ENCODE results near the gene C10orf71.

C10orf71 gene

GRCh38 chr10:49282879-49283341, 16.1 kb upstream of the C10orf71 start:
- Histone ChIP-seq H3K9me3 (replicated peaks; ENCODE audit: insufficient read depth, low read length) (no peaks in the 10 kb centered on the region), H3K9me2 (replicated peaks; ENCODE audit: insufficient read depth, low read length) (no peaks in the 10 kb centered on the region), H3K4me1 (ENCODE audit: low read length) (peaks cover 7% of the 10 kb centered on the region), H3K27ac (ENCODE audit: low read length) (no peak overlapping the region), H2AFZ (ENCODE audit: low read length) (no peak overlapping the region), H3K4me3 (ENCODE audit: low read length) (no peak overlapping the region), H3K27me3 (replicated peaks; ENCODE audit: insufficient read depth, low read length) (no peaks in the 10 kb centered on the region), H3K9ac (ENCODE audit: low read length) (no peak overlapping the region), H3K79me2 (ENCODE audit: low read length) (no peaks in the 10 kb centered on the region), H4K20me1 (ENCODE audit: insufficient read depth, low read length) (no peaks in the 10 kb centered on the region), H3K4me2 (ENCODE audit: low read depth, low read length) (no peak overlapping the region), H3K36me3 (replicated peaks; ENCODE audit: insufficient read depth, low read length) (no peaks in the 10 kb centered on the region), H3F3A (ENCODE audit: insufficient read depth, low read length) (peaks cover 10% of the 10 kb centered on the region; the same call in 1 of the 2 replicates)
- TF ChIP-seq EZH2phosphoT487 (IDR thresholded peaks at IDR 0.05; ENCODE audit: low read length) (no peak), EZH2 (optimal IDR thresholded peaks at IDR 0.05; ENCODE audit: low read depth, low read length) (no peak), CTCF (IDR thresholded peaks at IDR 0.05; ENCODE audit: low read length) (no peak)
- DNase-seq: no peak

GRCh38 chr10:49283491-49283890, 15.5 kb upstream of the C10orf71 start:
- Histone ChIP-seq H3K4me3 (ENCODE audit: low read length) (no peak overlapping the region), H3K36me3 (replicated peaks; ENCODE audit: insufficient read depth, low read length) (no peaks in the 10 kb centered on the region), H3K9me3 (replicated peaks; ENCODE audit: insufficient read depth, low read length) (no peaks in the 10 kb centered on the region), H3K79me2 (ENCODE audit: low read length) (no peaks in the 10 kb centered on the region), H3K9ac (ENCODE audit: low read length) (no peak overlapping the region), H3K4me2 (ENCODE audit: low read depth, low read length) (no peak overlapping the region), H3K27me3 (replicated peaks; ENCODE audit: insufficient read depth, low read length) (no peaks in the 10 kb centered on the region), H4K20me1 (ENCODE audit: insufficient read depth, low read length) (no peaks in the 10 kb centered on the region), H2AFZ (ENCODE audit: low read length) (no peak overlapping the region), H3K9me2 (replicated peaks; ENCODE audit: insufficient read depth, low read length) (no peaks in the 10 kb centered on the region), H3K27ac (ENCODE audit: low read length) (no peak overlapping the region), H3F3A (ENCODE audit: insufficient read depth, low read length) (peaks cover 10% of the 10 kb centered on the region; the same call in 1 of the 2 replicates), H3K4me1 (ENCODE audit: low read length) (peaks cover 7% of the 10 kb centered on the region)
- TF ChIP-seq EZH2 (optimal IDR thresholded peaks at IDR 0.05; ENCODE audit: low read depth, low read length) (no peak), EZH2phosphoT487 (IDR thresholded peaks at IDR 0.05; ENCODE audit: low read length) (no peak), CTCF (IDR thresholded peaks at IDR 0.05; ENCODE audit: low read length) (no peak)
- no peak for DNase-seq

- peaks cover 10% of the 10 kb centered on the region; the same call in 1 of the 2 replicates for H3F3A ChIP-seq (ENCODE audit: insufficient read depth, low read length)
- no peak for DNase-seq
Measured at GRCh38 chr10:49284356-49284755, 14.6 kb upstream of the C10orf71 start.

More at GRCh38 chr10:49284356-49284755, 14.6 kb upstream of the C10orf71 start:
- Histone ChIP-seq H3K79me2 (ENCODE audit: low read length) (no peaks in the 10 kb centered on the region), H3K4me3 (ENCODE audit: low read length) (no peak overlapping the region), H3K9ac (ENCODE audit: low read length) (no peak overlapping the region), H3K27ac (ENCODE audit: low read length) (no peak overlapping the region), H3K4me2 (ENCODE audit: low read depth, low read length) (no peak overlapping the region), H3K4me1 (ENCODE audit: low read length) (peaks cover 7% of the 10 kb centered on the region), H3K27me3 (replicated peaks; ENCODE audit: insufficient read depth, low read length) (no peaks in the 10 kb centered on the region), H3K36me3 (replicated peaks; ENCODE audit: insufficient read depth, low read length) (no peaks in the 10 kb centered on the region), H2AFZ (ENCODE audit: low read length) (no peak overlapping the region), H4K20me1 (ENCODE audit: insufficient read depth, low read length) (no peaks in the 10 kb centered on the region), H3K9me2 (replicated peaks; ENCODE audit: insufficient read depth, low read length) (no peaks in the 10 kb centered on the region), H3K9me3 (replicated peaks; ENCODE audit: insufficient read depth, low read length) (no peaks in the 10 kb centered on the region)
- TF ChIP-seq EZH2 (optimal IDR thresholded peaks at IDR 0.05; ENCODE audit: low read depth, low read length): no peak
- TF ChIP-seq CTCF (IDR thresholded peaks at IDR 0.05; ENCODE audit: low read length): no peak
